Urothelium cell line (cell line): ENCODE results near the gene USP7.
"Not testable (repeated sequence)": the region's sequence is repeated elsewhere in the genome, so short reads cannot be mapped to it uniquely, and the experiment has no call there.

Source experiments
- DNase-seq: peaks from one replicate; pipeline ENCODE4 v3.0.0; 2011; ENCODE audit warnings: low spot score, mixed read lengths
- FAIRE-seq: peaks from 2 replicates; lab custom pipeline; 2011; peaks lifted over from hg19 to GRCh38; lab: Jason Lieb, UNC

USP7 gene

DNA sequence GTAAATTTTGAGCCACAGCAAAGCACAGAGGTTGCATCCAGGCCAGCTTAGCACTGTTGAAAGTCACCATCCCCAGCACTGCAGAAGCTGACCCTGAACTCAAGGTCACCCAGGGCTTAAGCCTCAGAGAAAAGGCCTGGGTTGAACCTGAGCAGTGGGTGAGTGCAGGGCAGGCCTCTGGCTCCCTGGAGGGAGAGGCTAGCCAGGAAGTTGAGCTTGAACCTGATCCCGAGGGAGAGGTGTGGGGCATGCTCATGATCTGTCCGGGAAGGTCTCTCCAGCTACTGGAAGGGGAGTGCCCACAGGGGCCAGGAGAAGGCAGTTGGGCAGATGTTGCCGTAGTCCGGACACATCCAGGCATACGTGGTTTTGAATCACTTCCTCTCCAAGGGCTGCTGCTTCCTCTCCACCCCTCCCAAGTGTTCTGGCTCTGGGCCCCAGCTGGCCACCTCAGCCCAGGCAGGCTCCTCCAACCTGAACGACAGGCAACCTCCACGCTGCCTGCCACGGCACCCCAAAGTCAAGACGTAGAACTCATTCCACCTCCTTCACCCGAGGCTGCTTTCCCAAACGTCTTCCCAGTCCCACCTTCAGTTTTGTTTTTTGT is 113.3 kb downstream of the USP7 start:
- DNase-seq, result no peak
- no peak for FAIRE-seq

DNA sequence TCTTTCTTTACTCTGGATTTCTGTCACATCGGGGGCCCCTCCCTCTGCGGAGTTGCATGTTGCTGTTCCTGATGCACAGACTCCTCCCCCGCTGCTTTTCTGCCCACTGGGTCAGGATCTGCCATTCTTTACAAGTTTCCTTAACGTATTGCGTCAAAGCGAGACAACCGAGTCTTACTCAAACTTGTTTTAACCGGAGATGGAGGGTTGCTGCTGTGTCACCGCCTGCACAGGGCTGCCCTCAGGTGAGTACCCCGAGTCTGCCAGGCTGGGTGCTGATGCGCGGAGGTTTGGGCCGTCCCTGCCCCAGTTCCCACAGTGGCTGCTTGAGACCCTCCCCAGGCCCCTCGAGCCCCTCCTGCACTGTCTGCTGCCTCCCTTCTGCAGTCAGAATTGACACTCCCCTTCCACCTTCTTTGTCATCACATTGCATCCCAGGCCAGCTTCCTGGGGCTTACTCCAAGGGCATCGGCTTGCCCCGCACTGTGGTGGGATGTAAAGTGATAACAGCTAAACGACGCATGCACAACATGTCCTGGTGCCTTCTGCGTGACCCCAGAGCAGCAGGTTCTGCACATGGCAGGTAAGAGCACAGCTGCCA is 114.2 kb downstream of the USP7 start:
- FAIRE-seq, result no peak
- no peak for DNase-seq

DNA sequence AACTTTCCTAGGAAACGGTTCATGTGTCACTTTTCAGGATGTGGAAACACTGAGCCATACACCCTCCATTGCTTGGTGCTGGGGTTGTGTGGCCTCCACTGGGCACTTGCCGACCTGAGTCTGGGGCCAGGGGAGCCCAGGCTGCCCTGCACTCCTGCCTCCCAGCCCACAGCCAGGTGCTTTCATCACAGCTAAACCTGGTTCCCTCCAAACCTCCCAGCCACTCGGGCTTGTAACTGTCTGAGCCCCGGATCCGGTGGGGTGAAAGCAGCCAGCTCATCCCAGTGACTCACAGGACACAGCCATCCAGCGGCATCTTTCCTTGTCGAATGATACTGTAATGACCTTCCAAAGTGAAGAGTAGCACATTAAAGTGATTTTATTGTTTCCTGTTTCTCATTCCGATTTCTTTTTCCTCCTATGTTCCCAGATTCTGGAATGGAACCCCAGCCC is 114.7 kb downstream of the USP7 start:
- no peak for FAIRE-seq

DNA sequence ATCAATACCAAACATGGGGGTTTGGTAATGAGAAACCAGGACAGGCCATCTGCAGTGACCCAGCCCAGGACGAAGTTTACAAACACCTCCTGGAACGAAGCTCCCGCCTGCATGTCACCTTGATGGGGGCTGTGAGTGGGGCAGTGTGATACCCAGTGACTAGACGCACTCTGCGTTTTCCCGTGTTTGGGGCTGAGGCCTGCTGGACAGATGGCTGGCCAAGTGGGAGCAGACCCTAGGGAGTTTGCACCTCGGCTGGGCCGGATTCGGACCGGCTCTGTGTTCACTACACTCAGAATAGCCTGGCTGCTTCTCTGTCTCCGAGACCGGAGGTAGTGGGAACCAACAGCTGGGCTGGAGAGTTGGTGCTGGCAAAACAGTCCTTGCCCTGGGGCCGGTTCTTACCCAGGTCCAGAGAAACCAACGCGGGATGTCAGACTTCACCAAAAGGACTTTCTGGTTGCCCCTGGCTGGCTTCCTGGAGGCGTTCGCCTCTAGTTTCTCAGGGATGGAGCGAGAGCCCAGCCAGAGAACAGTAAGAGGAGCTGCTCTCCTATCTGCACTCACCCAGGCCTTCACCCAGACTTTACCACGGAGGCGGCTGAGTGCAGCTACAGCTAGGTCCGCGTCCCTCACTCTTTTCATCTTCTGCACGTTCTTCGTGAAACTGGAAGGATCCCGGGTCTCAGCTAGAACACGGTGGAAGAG is 115.3 kb downstream of the USP7 start:
- no peak for FAIRE-seq
- peak; percentile 5 for DNase-seq

More for the DNA sequence above, 114.7 kb downstream of the USP7 start:
- peak; percentile 40 for DNase-seq

DNA sequence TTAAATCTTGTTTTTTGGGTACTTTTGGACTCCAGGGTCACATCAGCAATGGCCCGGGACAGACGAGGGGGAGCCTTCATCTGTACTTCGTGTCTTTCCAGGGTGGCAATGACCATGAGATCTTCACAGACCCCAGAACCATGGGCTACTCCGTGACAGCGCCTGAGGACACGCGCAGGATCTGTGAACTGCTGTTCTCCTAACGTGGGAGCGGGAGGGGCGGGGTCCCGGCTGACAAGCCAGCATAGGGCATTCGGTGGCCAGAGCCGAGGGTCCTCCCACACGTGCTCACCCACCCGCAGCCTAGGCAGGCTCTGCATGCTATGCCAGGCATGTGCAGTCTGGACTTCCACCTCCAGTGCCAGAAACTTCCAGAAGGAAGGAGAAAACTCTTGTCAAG is 116.1 kb downstream of the USP7 start:
- DNase-seq, result peak; percentile 2
- FAIRE-seq, result no peak

DNA sequence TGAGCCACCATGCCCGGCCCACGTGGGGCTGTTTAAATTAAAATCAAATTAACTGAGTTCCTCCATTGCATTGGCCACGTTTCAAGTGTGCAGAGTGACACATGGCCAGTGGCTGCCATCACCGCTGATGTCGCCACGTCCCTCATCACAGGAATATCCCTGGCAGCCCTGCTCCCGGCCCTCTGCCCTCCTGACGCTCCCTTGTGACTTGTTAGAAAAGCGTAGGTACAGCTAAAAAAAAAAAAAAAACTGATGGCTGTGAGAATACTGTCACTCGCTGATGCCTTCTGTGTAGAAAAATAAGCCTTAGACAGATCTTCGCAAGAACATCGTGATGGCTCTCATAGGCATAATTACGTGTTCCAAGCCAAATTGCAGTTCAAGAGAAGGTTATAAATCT is 116.6 kb downstream of the USP7 start:
- FAIRE-seq (no peak), DNase-seq (peak; percentile 1)

DNA sequence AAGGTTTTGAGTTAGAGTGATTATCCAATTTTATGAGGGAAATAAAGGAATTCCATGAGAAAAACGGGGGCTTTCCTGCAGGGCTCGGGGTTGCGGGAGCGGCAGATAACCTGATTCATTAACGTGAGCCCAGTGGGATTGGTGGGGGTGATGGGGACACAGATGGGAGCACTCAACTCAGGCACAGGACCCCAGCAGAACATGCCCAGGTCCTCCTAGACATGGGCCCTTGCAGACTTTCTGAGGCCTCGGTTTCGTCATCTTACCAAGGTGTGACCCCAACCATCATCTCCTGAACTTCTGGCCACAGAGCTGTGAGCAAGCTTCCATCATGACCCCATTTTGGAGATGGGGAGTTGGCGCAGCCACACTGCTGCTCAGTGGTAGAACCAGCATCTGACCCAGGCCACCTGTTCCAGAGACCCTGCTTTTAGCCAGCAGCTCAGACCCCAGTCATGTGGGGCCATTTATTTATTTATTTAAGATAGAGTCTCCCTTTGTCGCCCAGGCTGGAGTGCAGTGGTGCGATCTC is 117.2 kb downstream of the USP7 start:
- DNase-seq (peak; percentile 1), FAIRE-seq (no peak)

DNA sequence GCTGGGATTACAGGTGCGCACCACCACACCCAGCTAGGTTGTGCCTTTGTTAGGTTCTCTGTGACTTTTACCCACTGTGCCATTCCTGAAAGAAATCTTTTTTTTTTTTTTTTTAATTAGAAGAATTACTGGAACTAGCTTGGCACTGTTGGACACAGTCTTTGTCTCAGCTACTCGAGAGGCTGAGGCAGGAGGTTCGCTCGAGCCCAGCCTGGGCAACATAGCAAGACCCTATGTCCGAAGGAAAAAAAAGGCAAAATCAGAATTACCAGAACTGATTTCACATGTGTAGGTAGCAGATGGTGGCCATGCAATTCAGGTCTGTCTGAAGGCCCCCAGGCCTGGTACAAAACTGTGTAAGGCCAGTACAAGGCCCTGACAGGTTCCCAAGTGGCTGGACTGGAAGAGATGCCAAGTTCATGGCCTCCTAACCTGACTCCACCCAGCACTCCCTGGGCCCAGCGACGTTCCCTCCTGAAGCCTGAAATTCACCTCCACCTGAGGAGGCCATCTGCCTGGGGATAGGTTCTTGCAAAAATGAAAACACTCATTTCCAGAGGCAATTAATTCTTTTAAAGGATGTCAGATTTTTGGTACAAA is 117.9 kb downstream of the USP7 start:
- DNase-seq (peak; percentile 1), FAIRE-seq (no peak)

DNA sequence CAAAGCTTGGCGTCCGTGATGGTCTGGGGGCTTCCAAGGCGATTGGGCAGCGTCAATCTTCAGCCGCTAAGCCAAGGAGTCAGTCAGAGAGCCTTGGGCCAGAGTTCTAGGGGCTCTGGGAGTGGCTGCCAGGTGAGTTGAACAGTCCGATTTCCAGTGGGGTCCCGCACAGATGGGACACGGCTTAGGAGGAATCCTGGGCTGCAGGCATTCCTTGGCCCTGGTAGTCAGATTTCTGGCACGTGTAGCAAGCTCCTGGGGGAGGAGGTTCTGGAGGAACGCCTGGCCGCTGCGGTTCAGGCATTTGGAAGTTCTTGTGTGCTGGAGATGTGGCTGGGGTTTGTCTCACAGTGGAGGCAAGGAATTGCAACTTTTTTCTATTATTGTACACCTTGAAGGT is 120.4 kb downstream of the USP7 start:
- not testable (repeated sequence) for FAIRE-seq

More for the DNA sequence above, 120.4 kb downstream of the USP7 start:
- DNase-seq, result not testable (repeated sequence)
